GM21528 (cell line): ENCODE results near the gene TTC39A.

Source experiments
- ATAC-seq: cut with Tn5 transposase; IDR thresholded peaks from one replicate; pipeline ENCODE4 v1.9.1; 2021; ENCODE audit warnings: mild to moderate bottlenecking, moderate library complexity; ENCODE audit not compliant: unreplicated experiment, low FRiP score

TTC39A gene

GRCh38 chr1:51316113-51316845, 14.1 kb downstream of the TTC39A start:
- ATAC-seq: no peak

GRCh38 chr1:51314974-51315373, 15.4 kb downstream of the TTC39A start:
- ATAC-seq: no peak

- no peak for ATAC-seq
Measured at GRCh38 chr1:51313961-51314777, 16.2 kb downstream of the TTC39A start.

GRCh38 chr1:51313268-51313852, 17.0 kb downstream of the TTC39A start:
- no peak for ATAC-seq

- no peak for ATAC-seq
Measured at GRCh38 chr1:51312718-51313117, 17.6 kb downstream of the TTC39A start.

- ATAC-seq: no peak
Measured at GRCh38 chr1:51311826-51312225, 18.5 kb downstream of the TTC39A start.

- no peak for ATAC-seq
Measured at GRCh38 chr1:51310871-51311613, 19.3 kb downstream of the TTC39A start.

- no peak for ATAC-seq
Measured at GRCh38 chr1:51309291-51309690, 21.1 kb downstream of the TTC39A start.

- ATAC-seq: no peak
Measured at GRCh38 chr1:51308636-51309035, 21.7 kb downstream of the TTC39A start.

GRCh38 chr1:51306950-51307349, 23.4 kb downstream of the TTC39A start:
- no peak for ATAC-seq

GRCh38 chr1:51305371-51305823, 25.0 kb downstream of the TTC39A start:
- no peak for ATAC-seq

GRCh38 chr1:51304360-51304759, 26.0 kb downstream of the TTC39A start:
- ATAC-seq: no peak

GRCh38 chr1:51303751-51304251, 26.6 kb downstream of the TTC39A start:
- no peak for ATAC-seq

- ATAC-seq: no peak
Measured at GRCh38 chr1:51303315-51303714, 27.0 kb downstream of the TTC39A start.

GRCh38 chr1:51302746-51303145, 27.6 kb downstream of the TTC39A start:
- ATAC-seq: no peak

- ATAC-seq: no peak
Measured at GRCh38 chr1:51302270-51302669, 28.1 kb downstream of the TTC39A start.

- ATAC-seq: no peak
Measured at GRCh38 chr1:51301844-51302162, 28.6 kb downstream of the TTC39A start.

- ATAC-seq: no peak
Measured at GRCh38 chr1:51301152-51301843, 29.1 kb downstream of the TTC39A start.

GRCh38 chr1:51299981-51300670, 30.2 kb downstream of the TTC39A start:
- ATAC-seq: no peak
